Smooth muscle cell of the brain vasculature (primary cell): ENCODE results near the gene RGL3.
"Not testable (repeated sequence)": the region's sequence is repeated elsewhere in the genome, so short reads cannot be mapped to it uniquely, and the experiment has no call there.

Experiments used
- DNase-seq: peaks from one replicate; pipeline ENCODE4 v3.0.0-alpha.2; 2012; ENCODE audit warnings: low read depth, low spot score

RGL3 gene

DNA sequence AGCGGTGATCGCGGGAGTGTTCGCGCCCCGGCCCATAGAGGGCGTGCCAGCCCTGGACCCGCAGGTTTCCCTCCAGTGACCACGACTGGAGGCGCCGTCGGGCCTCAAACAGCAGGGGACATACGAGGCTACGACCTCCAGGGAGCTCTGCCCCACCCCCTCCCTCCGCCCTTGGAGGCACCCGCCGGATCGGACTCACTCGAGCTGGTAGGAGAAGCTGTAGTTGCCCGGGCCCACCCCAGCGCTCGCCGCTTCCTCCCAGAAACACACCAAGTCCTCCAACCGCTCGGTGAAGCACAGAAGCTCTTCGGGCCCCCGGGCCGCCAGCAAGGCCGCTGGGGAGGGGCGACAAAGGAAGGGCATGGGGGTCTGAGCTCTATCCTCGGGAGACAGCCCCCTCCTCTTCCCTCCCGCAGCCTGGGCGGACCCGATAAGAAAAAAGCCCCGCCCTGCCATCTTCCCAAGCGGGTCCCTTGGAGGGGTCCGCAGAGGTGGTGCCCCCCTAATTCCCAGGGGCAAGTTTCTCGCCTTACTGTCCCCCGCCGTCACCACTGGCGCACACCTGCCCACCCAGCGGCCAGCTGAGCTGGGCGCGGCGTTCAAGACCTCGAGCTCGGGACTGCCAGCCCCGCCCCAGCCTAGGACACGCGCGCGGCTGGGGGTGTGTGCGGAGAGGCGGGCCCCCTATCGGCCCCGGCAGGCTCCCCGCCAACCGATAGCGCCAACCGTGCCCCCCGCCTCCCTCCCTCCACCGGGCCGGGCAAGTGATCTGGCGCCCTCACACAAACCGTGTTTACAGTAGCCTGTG lies 36.0 kb downstream of the RGL3 start:
- DNase-seq, result no peak

- peak; percentile 75 for DNase-seq
These were observed 38.2 kb downstream of the RGL3 start for GRCh38 chr19:11380653-11381537.

DNA sequence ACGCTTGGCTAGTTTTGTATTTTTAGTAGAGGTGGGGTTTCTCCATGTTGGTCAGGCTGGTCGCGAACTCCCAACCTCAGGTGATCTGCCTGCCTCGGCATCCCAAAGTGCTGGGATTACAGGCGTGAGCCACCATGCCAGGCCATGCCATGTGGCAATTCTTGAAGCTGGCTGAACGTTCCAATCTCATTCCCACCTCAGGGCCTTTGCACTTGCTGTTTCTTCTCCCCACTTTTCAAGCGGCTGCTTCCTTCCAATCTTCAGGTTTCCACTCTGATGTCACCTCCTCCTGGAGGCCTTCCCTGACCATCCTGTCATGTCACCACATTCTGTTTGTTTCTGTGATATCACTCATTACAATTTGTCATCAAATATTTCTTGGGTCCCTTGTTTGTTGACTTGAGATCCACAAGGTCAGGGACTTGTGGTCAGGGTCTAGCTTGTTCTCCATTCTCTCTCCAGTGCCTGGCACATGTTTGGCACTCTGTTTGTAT lies 39.2 kb downstream of the RGL3 start:
- DNase-seq, result no peak

DNA sequence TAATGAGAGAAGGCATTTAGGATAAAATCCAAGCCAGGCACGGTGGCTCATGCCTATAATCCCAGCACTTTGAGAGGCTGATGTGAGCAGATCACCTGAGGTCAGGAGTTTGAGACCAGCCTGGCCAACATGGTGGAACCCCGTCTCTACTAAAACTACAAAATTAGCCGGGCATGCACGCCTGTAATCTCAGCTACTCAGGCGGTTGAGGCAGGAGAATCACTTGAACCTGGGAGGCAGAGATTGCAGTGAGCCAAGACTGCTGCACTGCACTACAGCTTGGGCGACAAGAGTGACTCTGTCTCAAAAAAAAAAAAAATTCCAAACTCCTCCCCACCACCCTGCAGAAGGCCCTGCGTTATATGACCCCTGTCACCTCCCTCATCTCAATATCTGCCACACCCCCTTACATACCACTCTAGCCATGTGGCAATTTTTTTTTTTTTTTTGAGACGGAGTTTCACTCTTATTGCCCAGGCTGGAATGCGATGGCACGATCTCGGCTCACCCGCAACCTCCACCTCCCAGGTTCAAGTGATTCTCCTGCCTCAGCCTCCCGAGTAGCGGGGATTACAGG lies 39.8 kb downstream of the RGL3 start:
- not testable (repeated sequence) for DNase-seq

DNA sequence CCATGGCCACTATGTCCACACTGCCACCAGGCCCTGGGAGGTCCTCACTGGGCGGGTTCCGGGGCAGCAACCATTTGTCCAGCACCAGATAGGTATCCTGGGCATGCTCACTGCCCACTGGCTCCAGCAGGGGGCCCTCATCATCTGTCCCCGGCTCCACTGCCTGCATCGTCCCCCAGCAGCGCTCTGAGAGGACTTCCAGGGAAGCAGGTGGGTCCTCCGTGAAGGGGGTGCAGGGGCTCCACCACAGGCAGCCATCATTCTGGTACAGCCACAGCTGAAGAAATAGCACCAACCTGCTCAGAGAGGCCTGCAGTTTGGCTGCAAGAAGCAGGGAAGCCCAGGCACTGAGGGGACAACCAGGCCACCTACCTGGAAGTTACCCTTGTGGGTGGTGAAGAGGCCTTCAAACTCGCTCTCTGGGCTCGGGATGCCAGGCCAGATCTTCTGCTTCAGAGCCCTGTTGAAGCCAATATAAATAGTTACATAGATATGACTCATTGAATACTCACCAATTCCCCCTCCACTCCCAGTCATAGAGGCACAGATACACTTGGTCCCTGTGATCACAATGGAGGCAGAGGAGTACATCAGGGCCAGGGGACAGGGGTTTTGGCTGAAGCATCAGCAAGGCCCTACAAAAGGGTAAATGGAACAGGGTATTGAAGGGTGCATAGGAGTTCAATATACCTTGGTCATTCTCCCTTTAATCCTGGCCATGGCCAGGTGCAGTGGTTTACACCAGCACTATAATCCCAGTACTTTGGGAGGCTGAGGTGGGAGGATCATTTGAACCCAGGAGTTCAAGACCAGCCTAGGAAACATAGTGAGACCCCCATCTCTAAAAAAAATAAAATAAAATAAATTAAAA lies 40.6 kb downstream of the RGL3 start:
- DNase-seq, result no peak

- no peak for DNase-seq
These were observed 41.4 kb downstream of the RGL3 start for GRCh38 chr19:11377756-11378155.

DNA sequence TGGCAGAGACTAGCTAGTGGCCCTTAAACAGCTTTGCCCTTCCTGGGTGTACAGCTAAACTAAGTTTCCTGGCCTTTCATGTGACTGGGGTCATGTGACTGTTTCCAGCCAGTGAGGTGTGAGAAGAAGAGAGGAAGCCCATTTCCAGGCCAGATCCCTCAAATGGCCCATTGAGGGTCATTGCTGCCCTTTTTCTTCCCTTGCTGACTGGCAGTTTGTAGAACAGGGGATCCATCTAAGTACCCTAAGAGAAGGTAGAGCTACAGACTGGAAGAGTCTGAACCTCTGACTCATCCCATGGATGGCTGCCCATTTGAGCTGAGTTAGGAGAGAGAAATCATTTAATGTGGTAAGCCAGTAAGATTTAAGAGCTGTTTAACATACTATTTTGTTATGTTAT lies 41.9 kb downstream of the RGL3 start:
- no peak for DNase-seq

DNA sequence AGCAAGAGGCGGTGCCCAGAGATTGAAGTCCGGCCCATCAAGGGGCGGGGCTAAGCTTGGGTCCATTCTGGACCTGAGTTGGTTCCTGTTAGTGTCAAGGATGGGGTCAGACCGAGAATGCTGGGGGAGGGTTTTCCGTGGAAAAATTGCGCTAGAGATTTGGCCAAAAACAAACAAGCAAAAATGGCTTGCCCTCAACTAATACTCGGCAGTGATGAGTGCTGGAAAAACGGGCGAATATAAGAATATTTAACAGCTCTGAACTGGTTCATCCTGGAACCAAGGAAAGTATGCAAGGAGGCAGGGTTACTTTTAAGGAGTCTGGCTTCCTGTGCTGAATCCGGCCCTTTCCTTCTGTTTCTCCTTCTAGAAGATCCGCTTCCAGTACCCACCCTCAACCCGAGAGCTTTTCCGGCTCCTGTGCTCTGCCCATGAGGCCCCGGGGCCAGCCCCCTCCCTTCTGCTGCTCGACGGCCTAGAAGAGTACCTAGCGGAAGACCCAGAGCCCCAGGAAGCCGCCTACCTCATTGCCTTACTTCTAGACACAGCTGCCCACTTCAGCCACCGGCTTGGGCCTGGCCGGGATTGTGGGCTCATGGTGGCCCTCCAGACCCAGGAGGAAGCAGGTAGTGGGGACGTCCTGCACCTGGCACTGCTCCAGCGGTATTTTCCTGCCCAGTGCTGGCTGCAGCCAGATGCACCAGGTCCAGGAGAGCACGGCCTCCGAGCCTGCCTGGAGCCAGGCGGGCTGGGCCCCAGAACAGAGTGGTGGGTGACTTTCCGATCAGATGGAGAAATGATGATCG lies 43.8 kb downstream of the RGL3 start:
- DNase-seq, result no peak

GRCh38 chr19:11374433-11375142 lies 44.5 kb downstream of the RGL3 start, which contains the start of gene SWSAP1:
Gene SWSAP1, plus strand, starts transcription at chr19:11374666. Its CDS starts 15 bp downstream, at chr19:11374681.
- peak; percentile 98 for DNase-seq

DNA sequence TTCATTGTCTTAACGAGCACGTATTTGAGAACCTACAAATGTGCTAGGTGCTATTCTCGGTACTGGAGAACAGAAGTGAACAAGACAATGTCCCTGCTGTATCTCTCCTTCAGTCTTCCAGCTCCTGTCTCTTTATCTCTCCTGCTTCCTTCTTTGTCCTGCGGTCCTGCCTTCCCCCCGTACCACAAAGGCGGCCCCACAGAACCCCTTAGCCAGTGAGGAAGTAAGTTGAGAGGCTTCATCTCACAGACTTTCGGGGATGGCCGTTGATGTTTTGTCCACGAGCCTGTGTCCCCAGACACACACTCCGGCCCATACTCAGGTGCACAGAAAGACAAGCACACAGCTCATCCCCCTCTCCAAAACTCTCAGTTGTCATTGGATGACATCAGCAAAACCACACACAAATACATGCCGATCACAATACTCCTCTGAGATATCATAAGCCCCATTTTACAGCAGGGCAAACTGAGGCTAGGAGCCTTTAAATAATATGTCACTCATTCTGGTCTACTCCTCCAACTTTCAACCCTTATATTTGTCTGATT lies 45.2 kb downstream of the RGL3 start:
- DNase-seq, result no peak

DNA sequence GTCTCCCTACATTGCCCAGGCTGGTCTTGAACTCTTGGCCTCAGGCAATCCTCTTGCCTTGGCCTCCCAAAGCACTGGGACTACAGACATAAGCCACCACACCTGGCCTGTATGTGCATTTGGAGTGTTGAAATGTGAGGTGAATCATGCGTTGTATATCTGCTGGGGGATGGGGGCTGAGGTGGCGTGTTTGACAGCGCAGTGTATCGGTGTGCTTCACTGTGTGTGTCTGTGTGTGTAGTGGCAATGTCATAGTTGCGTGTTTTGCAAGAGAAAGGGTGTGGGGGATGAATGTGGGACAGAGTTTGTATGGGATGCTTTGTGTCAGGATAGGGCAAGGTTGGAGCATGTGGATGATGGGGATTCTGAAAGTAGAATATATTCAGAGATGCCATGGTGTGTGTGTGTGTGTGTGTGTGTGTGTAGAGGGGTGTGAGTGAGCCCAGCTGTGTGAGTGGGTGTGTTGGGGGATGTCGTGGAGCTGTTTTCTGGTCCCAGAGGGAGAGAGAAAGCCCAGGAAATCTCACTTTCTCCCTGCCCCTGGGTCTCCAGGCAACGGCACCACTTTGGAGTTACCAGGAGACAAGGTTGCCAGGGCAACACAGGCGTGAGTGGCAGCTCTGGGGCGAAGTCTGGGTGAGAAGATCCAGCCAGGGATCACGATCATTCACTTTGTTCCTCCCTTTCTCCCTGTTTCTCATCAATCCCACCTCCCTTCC lies 45.8 kb downstream of the RGL3 start:
- DNase-seq, result no peak

GRCh38 chr19:11370744-11371143 lies 48.4 kb downstream of the RGL3 start:
- DNase-seq, result no peak

DNA sequence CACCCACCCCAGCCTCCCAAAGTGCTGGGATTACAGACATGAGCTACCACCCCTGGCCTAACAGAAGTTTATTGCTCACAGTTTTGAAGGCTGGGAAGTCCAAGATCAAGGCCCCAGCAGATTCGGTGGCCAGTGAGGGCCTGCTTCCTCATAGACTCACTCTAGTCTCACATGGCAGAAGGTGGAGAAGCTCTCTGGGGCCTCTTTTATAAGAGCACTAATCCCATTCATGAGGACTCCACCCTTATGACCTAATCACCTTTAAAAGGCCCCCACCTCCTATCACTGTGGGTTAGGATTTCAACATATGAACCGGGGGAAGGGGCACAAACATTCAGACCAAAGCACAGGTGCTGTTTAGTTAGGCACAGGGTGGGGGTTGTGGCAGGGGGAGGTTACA lies 51.6 kb downstream of the RGL3 start:
- DNase-seq, result no peak

- DNase-seq, result no peak
These were observed 53.5 kb downstream of the RGL3 start for GRCh38 chr19:11365557-11366117.

GRCh38 chr19:11364935-11365334 lies 54.2 kb downstream of the RGL3 start:
- DNase-seq, result no peak

DNA sequence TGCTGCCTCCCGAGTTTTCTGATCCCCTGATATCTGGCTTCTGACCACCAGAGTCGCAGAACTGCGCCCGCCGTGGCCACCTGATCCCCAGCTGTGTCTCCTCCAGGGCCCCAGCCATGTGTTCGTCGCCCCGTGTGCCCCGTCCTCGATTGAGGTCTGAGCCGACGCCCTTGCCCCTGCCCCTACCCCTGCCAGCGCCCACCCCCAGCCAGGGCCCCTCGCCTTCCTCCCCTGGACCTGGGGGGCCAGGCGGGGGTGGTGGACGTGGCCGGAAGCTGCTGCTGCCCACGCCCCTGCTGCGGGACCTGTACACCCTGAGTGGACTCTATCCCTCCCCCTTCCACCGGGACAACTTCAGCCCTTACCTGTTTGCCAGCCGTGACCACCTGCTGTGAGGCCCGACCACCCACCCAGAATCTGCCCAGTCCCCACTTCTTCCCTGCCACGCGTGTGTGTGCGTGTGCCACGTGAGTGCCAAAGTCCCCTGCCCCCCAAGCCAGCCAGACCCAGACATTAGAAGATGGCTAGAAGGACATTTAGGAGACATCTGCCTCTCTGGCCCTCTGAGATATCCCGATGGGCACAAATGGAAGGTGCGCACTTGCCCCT lies 54.7 kb downstream of the RGL3 start:
- DNase-seq, result no peak

GRCh38 chr19:11363881-11364280 lies 55.2 kb downstream of the RGL3 start:
- no peak for DNase-seq
